CD4-positive, alpha-beta T cell treated with Interleukin-10 for 1 hour (primary cell): ENCODE results near the gene DOP1A.

Experiments
- DNase-seq: peaks from one replicate; pipeline ENCODE4 v3.0.0-alpha.2; 2020

The DOP1A gene

GRCh38 chr6:83086751-83087150, 19.3 kb downstream of the DOP1A start:
- no peak for DNase-seq

GRCh38 chr6:83092756-83093399, 25.4 kb downstream of the DOP1A start:
- DNase-seq, result no peak

GRCh38 chr6:83096791-83097190, 29.3 kb downstream of the DOP1A start:
- DNase-seq, result no peak

- DNase-seq, result no peak
Measured at GRCh38 chr6:83097204-83097603, 29.7 kb downstream of the DOP1A start.

- DNase-seq, result no peak
Measured at GRCh38 chr6:83097675-83098074, 30.2 kb downstream of the DOP1A start.

GRCh38 chr6:83098589-83098988, 31.1 kb downstream of the DOP1A start:
- no peak for DNase-seq

- no peak for DNase-seq
Measured at GRCh38 chr6:83108378-83108777, 40.9 kb downstream of the DOP1A start.

GRCh38 chr6:83113258-83113657, 45.8 kb downstream of the DOP1A start:
- DNase-seq, result no peak

GRCh38 chr6:83114164-83114563, 46.7 kb downstream of the DOP1A start:
- DNase-seq, result no peak

- DNase-seq, result no peak
Measured at GRCh38 chr6:83117802-83118201, 50.3 kb downstream of the DOP1A start.

- DNase-seq, result no peak
Measured at GRCh38 chr6:83119742-83120300, 52.4 kb downstream of the DOP1A start.

GRCh38 chr6:83124553-83124952, 57.1 kb downstream of the DOP1A start:
- no peak for DNase-seq

GRCh38 chr6:83125425-83125824, 58.0 kb downstream of the DOP1A start:
- DNase-seq, result no peak

- no peak for DNase-seq
Measured at GRCh38 chr6:83126223-83126622, 58.8 kb downstream of the DOP1A start.

GRCh38 chr6:83126807-83127206, 59.3 kb downstream of the DOP1A start:
- DNase-seq, result no peak

GRCh38 chr6:83127258-83127657, 59.8 kb downstream of the DOP1A start:
- DNase-seq, result no peak

- DNase-seq, result no peak
Measured at GRCh38 chr6:83127976-83128375, 60.5 kb downstream of the DOP1A start.

- DNase-seq, result no peak
Measured at GRCh38 chr6:83132121-83132520, 64.7 kb downstream of the DOP1A start.

GRCh38 chr6:83138118-83138722, 70.7 kb downstream of the DOP1A start:
- DNase-seq, result no peak

- no peak for DNase-seq
Measured at GRCh38 chr6:83138758-83139157, 71.3 kb downstream of the DOP1A start.

GRCh38 chr6:83151114-83151513, 83.6 kb downstream of the DOP1A start:
- DNase-seq, result no peak

GRCh38 chr6:83152913-83153312, 85.4 kb downstream of the DOP1A start:
- DNase-seq, result no peak

- no peak for DNase-seq
Measured at GRCh38 chr6:83153883-83154521, 86.5 kb downstream of the DOP1A start.

- no peak for DNase-seq
Measured at GRCh38 chr6:83155794-83156193, 88.3 kb downstream of the DOP1A start.
